B cell (primary cell): ENCODE data around the gene PNCK. TPM values are rescaled to one million over a fixed set of nuclear protein-coding genes. Genes with fewer than 3 reads are reported as not detected.

Source experiments
- ATAC-seq: fragments of 200-7000 bp; cut with Tn5 transposase; one replicate; pipeline ENCODE4 v1.10.0; 2021; ENCODE audit warnings: low read depth, mild to moderate bottlenecking, moderate number of reproducible peaks, moderate library complexity
- CTCF ChIA-PET: fragments of 350-600 bp; sonication (Branson Sonifier 250); formaldehyde crosslinking; loops from one replicate; lab custom pipeline; 2021; ENCODE audit warnings: antibody characterized with exemption, inconsistent platforms; lab: Charles Lee
- POLR2A ChIA-PET: fragments of 350-600 bp; sonication (Branson Sonifier 250); formaldehyde crosslinking; loops from one replicate; lab custom pipeline; 2021; ENCODE audit warnings: antibody characterized with exemption; lab: Charles Lee
- DNase-seq: peaks from one replicate; pipeline ENCODE4 v3.0.0; 2013
- H2AFZ ChIP-seq: 2 replicates; pipeline ENCODE4 v1.6.1; 2012; ENCODE audit warnings: mild to moderate bottlenecking, low read depth, low read length; ENCODE audit not compliant: insufficient read depth, poor library complexity, severe bottlenecking
- H3K27ac ChIP-seq, 2 donors: 1 replicate in 1 of 2; 2 replicates in 1 of 2; pipeline ENCODE4 v1.5.1; 2012 to 2013; ENCODE audit warnings: low read length in 2 of 2, mild to moderate bottlenecking in 2 of 2, moderate library complexity in 1 of 2
- H3K27me3 ChIP-seq, 4 experiments: fragments of 200-600 bp in 1 of 4; sonication (generic) in 1 of 4; replicated peaks in 1 of 4; 1 replicate in 2 of 4; 2 replicates in 2 of 4; pipeline versions ENCODE4 v1.6.1 to v1.7.0; 2013 to 2016; ENCODE audit warnings: low read length in 3 of 4, mild to moderate bottlenecking in 2 of 4, mixed read lengths in 1 of 4, moderate library complexity in 1 of 4; ENCODE audit not compliant: insufficient read depth in 4 of 4, control insufficient read depth in 3 of 4; ENCODE audit errors: control extremely low read depth in 1 of 4
- H3K36me3 ChIP-seq, 2 experiments: replicated peaks in 1 of 2; 1 replicate in 1 of 2; 2 replicates in 1 of 2; pipeline versions ENCODE4 v1.6.1 to v1.7.1; 2013; ENCODE audit warnings: low read length in 1 of 2; ENCODE audit not compliant: insufficient read depth in 2 of 2, control insufficient read depth in 1 of 2; ENCODE audit errors: control extremely low read depth in 1 of 2, extremely low read depth in 1 of 2
- H3K4me1 ChIP-seq, 2 donors: fragments of 200-600 bp in 1 of 2; sonication (generic) in 1 of 2; 1 replicate in 1 of 2; 2 replicates in 1 of 2; pipeline versions ENCODE4 v1.5.1 to v1.6.1; 2013 to 2017; ENCODE audit warnings: low read length in 2 of 2; ENCODE audit not compliant: control insufficient read depth in 2 of 2, insufficient read depth in 2 of 2
- H3K4me2 ChIP-seq: replicated peaks from 2 replicates; pipeline ENCODE3; 2012; ENCODE audit warnings: mild to moderate bottlenecking, low read depth, low read length; ENCODE audit not compliant: poor library complexity, severe bottlenecking
- H3K4me3 ChIP-seq, 5 experiments: fragments of 200-600 bp in 1 of 5; sonication (generic) in 1 of 5; 1 replicate in 3 of 5; 2 replicates in 2 of 5; pipeline versions ENCODE4 v1.5.1 to v1.7.0; 2011 to 2016; ENCODE audit warnings: low read length in 4 of 5, mild to moderate bottlenecking in 4 of 5, low read depth in 2 of 5, control low read depth in 1 of 5, moderate library complexity in 1 of 5; ENCODE audit not compliant: insufficient read depth in 1 of 5; ENCODE audit errors: control extremely low read depth in 1 of 5, extremely low read depth in 1 of 5
- H3K79me2 ChIP-seq: fragments of 200-600 bp; sonication (generic); one replicate; pipeline ENCODE4 v1.6.0; 2016; ENCODE audit warnings: low read length; ENCODE audit not compliant: control insufficient read depth, insufficient read depth
- H3K9ac ChIP-seq: fragments of 200-600 bp; sonication (generic); 2 replicates; pipeline ENCODE4 v1.6.1; 2017; ENCODE audit warnings: mild to moderate bottlenecking, low read length, moderate library complexity
- H3K9me3 ChIP-seq, 3 donors: one replicate each; pipeline versions ENCODE4 v1.6.1 to v1.7.1; 2013; ENCODE audit warnings: low read length in 2 of 3; ENCODE audit not compliant: control insufficient read depth in 2 of 3, insufficient read depth in 1 of 3; ENCODE audit errors: control extremely low read depth in 1 of 3
- H4K20me1 ChIP-seq: 2 replicates; pipeline ENCODE4 v1.6.0; 2012; ENCODE audit warnings: mild to moderate bottlenecking, low read length; ENCODE audit not compliant: insufficient read depth, control insufficient read depth, poor library complexity, severe bottlenecking
- H3K27ac Mint-ChIP-seq: one replicate; pipeline ENCODE4 v1.8.0; 2021; ENCODE audit warnings: mixed read lengths
- H3K27me3 Mint-ChIP-seq: one replicate; pipeline ENCODE4 v1.8.0; 2021; ENCODE audit warnings: mixed read lengths
- H3K4me1 Mint-ChIP-seq: one replicate; pipeline ENCODE4 v1.8.0; 2021; ENCODE audit warnings: mixed read lengths
- H3K4me3 Mint-ChIP-seq: one replicate; pipeline ENCODE4 v1.8.0; 2021; ENCODE audit warnings: mixed read lengths
- H3K9me3 Mint-ChIP-seq: one replicate; pipeline ENCODE4 v1.8.0; 2022; ENCODE audit warnings: mixed read lengths; ENCODE audit not compliant: insufficient read depth
- EZH2 ChIP-seq: IDR thresholded peaks from 2 replicates; pipeline ENCODE4 v1.6.1; 2012; ENCODE audit warnings: borderline replicate concordance, low read depth, mild to moderate bottlenecking, moderate library complexity, low read length; ENCODE audit not compliant: insufficient read depth, poor library complexity, severe bottlenecking
- WGBS: methylation state at CpG from one replicate; pipeline ENCODE4 v1.1.5; 2013; ENCODE audit warnings: missing lambda C conversion rate; ENCODE audit not compliant: insufficient coverage; 5-methylcytosine and 5-hydroxymethylcytosine counted together
- intact Hi-C: fragments of 100-400 bp; cut with micrococcal nuclease; formaldehyde crosslinking; loops from one replicate; pipeline ENCODE4 v1.10.0; 2022
- polyA plus RNA-seq: library from polyadenylated mRNA; depleted of rRNA; stranded (reverse); fragments of >200 nt; gene quantifications from 2 replicates; pipeline ENCODE4 v1.2.3, GENCODE V29; 2012
- total RNA-seq, 2 donors: library from RNA; stranded (reverse); fragments of 120-200 nt in 1 of 2; gene quantifications; 1 replicate in 1 of 2; 2 replicates in 1 of 2; pipeline versions ENCODE4 v1.2.3 to v1.2.4, GENCODE V29; 2013 to 2022
- TF ChIP-seq, protein P1 (sequence below): fragments of 200-600 bp; IDR thresholded peaks from one replicate; pipeline ENCODE4 v1.8.0; 2022; ENCODE audit warnings: antibody characterized with exemption, mild to moderate bottlenecking

The PNCK gene
- total and polyA plus RNA-seq, 2 donors (not counting 1 experiment from before 2014, with no cell fraction given) = 0.99 TPM; not detected in 1

GRCh38 chrX:153647461-153648357 is 25.9 kb downstream of the PNCK start:
- no peak overlapping the region for H3K9ac ChIP-seq
- no peak overlapping the region for H3K27ac Mint-ChIP-seq
- H3K9me3 ChIP-seq = no peaks in the 10 kb centered on the region
- peaks cover 10% of the 10 kb centered on the region for H3K4me1 Mint-ChIP-seq
- 7% methylated on average over 54 of the region's 85 CpGs for WGBS
- no peaks in the 10 kb centered on the region for H3K9me3 Mint-ChIP-seq
- no peak overlapping the region for H3K27ac ChIP-seq
- H2AFZ ChIP-seq = peak overlapping the region; percentile 42
- intact Hi-C loops = loop anchor here (5.0 kb wide), 1 partner anchor 35 kb away; no protein-coding TSS in a partner anchor
- peak overlapping the region in 2 of 5 experiments; percentile 12 to 33 for H3K4me3 ChIP-seq
- H3K4me1 ChIP-seq = peaks cover 9 to 23% of the 10 kb centered on the region in 2 donors
- no peak for ATAC-seq
- H4K20me1 ChIP-seq = no peaks in the 10 kb centered on the region
- H3K27me3 ChIP-seq = peaks cover 0 to 52% (median 12%) of the 10 kb centered on the region in 4 experiments
- peak overlapping the region; percentile 70 for H3K4me2 ChIP-seq
- no peaks in the 10 kb centered on the region for H3K79me2 ChIP-seq
- ChIA-PET CTCF (interaction anchor here (0.7 to 6.3 kb wide), 7 partner anchors 11 to 108 kb away, joined by 3 to 25 read pairs (median 3); no protein-coding TSS in a partner anchor), POLR2A (no interaction called here)
- H3K27me3 Mint-ChIP-seq = peaks cover 12% of the 10 kb centered on the region
- peak overlapping the region; percentile 63 for H3K4me3 Mint-ChIP-seq
- DNase-seq = peak; percentile 33
- no peak for TF ChIP-seq EZH2
- TF ChIP-seq, protein P1, sequence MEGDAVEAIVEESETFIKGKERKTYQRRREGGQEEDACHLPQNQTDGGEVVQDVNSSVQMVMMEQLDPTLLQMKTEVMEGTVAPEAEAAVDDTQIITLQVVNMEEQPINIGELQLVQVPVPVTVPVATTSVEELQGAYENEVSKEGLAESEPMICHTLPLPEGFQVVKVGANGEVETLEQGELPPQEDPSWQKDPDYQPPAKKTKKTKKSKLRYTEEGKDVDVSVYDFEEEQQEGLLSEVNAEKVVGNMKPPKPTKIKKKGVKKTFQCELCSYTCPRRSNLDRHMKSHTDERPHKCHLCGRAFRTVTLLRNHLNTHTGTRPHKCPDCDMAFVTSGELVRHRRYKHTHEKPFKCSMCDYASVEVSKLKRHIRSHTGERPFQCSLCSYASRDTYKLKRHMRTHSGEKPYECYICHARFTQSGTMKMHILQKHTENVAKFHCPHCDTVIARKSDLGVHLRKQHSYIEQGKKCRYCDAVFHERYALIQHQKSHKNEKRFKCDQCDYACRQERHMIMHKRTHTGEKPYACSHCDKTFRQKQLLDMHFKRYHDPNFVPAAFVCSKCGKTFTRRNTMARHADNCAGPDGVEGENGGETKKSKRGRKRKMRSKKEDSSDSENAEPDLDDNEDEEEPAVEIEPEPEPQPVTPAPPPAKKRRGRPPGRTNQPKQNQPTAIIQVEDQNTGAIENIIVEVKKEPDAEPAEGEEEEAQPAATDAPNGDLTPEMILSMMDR = no peak
- H3K36me3 ChIP-seq = no peaks in the 10 kb centered on the region
